ENCODE measurements around the gene USP3. TPM values are rescaled to one million over a fixed set of nuclear protein-coding genes. Genes with fewer than 3 reads are reported as not detected.

The USP3 gene
- total and polyA plus RNA-seq, 2 of the 13 experiments (the other 11 are each of a cell fraction or from before 2014, with no cell fraction given): 14.3 to 61.2 TPM

DNA sequence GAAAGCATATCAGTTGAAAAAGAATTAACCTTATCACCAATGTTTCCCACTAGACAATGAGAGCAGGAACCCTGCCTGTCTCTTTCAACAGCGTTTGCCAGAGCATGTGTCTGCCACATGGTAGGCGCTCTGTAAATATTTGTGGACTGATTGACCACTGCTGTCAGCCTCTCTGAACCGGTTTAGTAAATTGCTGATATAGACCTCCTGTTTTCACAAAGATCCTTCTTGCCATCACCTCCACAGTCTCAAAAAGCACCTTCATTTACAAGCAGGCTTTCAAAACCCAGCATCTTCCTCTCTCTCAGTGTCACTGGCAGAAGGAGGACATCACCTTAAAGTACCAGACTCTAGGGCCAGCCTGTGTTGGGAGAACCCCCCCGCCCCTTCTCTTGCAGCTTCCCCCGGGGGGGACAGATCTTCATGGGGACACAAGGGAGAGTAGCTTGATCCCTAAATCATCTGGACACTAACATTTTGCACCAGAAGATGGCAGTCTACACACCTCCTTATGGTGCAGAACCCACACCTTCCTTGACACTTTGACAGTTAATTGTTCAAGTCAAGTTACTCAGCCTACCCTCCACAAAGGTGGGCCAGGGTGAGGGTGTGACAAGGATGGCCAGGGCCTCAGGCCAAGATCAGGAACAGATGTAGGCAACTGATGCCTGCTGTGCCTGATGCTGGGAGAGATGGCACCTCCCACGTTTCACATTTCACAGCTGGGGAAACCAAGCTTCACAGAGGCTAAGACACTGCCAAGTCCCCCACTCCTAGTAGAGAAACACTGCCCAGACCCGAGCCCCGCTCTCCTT lies 37.8 kb upstream of the USP3 start (continued):
- TF ChIP-seq ZNF564 (CRISPR knock-in tag; IDR thresholded peaks at IDR 0.05) (peak; percentile 61; the same call in 1 of the 2 replicates), POLR2A (IDR thresholded peaks at IDR 0.05; ENCODE audit: insufficient read depth in 1 of 2, low read depth in 2 of 2, low read length in 2 of 2) (no peak), SSRP1 (CRISPR knock-in tag; IDR thresholded peaks at IDR 0.05) (no peak), DDIT3 (CRISPR knock-in tag; IDR thresholded peaks at IDR 0.05) (no peak), ZBTB43 (CRISPR knock-in tag; conservative IDR thresholded peaks at IDR 0.05) (no peak), ZNF225 (CRISPR knock-in tag; IDR thresholded peaks at IDR 0.05) (no peak), KAT8 (CRISPR knock-in tag; IDR thresholded peaks at IDR 0.05) (peak; percentile 69; the same call in 1 of the 2 replicates), ZNF556 (CRISPR knock-in tag; IDR thresholded peaks at IDR 0.05; ENCODE audit: borderline replicate concordance) (no peak), ATM (IDR thresholded peaks at IDR 0.05; ENCODE audit: borderline replicate concordance) (no peak), FOSL1 (CRISPR knock-in tag; IDR thresholded peaks at IDR 0.05; ENCODE audit: borderline replicate concordance) (no peak), ZNF558 (CRISPR knock-in tag; IDR thresholded peaks at IDR 0.05; ENCODE audit: borderline replicate concordance) (peak; percentile 44; the same call in 1 of the 2 replicates), ZBTB33 (CRISPR knock-in tag; IDR thresholded peaks at IDR 0.05) (0 out of 2 replicates have a peak, but pooled peaks have one; percentile 12), CBX1 (IDR thresholded peaks at IDR 0.05; ENCODE audit: low read depth) (no peak), ZNF619 (CRISPR knock-in tag; IDR thresholded peaks at IDR 0.05) (no peak; the same call in 1 of the 2 replicates), NFYC (CRISPR knock-in tag; IDR thresholded peaks at IDR 0.05) (no peak), ZNF143 (CRISPR knock-in tag; IDR thresholded peaks at IDR 0.05) (no peak)
- TF ChIP-seq, protein P1, sequence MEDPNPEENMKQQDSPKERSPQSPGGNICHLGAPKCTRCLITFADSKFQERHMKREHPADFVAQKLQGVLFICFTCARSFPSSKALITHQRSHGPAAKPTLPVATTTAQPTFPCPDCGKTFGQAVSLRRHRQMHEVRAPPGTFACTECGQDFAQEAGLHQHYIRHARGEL (CRISPR knock-in tag; IDR thresholded peaks at IDR 0.05): no peak
- TF ChIP-seq, protein P2, sequence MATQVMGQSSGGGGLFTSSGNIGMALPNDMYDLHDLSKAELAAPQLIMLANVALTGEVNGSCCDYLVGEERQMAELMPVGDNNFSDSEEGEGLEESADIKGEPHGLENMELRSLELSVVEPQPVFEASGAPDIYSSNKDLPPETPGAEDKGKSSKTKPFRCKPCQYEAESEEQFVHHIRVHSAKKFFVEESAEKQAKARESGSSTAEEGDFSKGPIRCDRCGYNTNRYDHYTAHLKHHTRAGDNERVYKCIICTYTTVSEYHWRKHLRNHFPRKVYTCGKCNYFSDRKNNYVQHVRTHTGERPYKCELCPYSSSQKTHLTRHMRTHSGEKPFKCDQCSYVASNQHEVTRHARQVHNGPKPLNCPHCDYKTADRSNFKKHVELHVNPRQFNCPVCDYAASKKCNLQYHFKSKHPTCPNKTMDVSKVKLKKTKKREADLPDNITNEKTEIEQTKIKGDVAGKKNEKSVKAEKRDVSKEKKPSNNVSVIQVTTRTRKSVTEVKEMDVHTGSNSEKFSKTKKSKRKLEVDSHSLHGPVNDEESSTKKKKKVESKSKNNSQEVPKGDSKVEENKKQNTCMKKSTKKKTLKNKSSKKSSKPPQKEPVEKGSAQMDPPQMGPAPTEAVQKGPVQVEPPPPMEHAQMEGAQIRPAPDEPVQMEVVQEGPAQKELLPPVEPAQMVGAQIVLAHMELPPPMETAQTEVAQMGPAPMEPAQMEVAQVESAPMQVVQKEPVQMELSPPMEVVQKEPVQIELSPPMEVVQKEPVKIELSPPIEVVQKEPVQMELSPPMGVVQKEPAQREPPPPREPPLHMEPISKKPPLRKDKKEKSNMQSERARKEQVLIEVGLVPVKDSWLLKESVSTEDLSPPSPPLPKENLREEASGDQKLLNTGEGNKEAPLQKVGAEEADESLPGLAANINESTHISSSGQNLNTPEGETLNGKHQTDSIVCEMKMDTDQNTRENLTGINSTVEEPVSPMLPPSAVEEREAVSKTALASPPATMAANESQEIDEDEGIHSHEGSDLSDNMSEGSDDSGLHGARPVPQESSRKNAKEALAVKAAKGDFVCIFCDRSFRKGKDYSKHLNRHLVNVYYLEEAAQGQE (IDR thresholded peaks at IDR 0.05; ENCODE audit: borderline replicate concordance in 1 of 2, low read depth in 1 of 2, low read length in 2 of 2): no peak
- TF ChIP-seq, protein P3, sequence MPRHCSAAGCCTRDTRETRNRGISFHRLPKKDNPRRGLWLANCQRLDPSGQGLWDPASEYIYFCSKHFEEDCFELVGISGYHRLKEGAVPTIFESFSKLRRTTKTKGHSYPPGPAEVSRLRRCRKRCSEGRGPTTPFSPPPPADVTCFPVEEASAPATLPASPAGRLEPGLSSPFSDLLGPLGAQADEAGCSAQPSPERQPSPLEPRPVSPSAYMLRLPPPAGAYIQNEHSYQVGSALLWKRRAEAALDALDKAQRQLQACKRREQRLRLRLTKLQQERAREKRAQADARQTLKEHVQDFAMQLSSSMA (CRISPR knock-in tag; IDR thresholded peaks at IDR 0.05): no peak
- TF ChIP-seq, protein P4, sequence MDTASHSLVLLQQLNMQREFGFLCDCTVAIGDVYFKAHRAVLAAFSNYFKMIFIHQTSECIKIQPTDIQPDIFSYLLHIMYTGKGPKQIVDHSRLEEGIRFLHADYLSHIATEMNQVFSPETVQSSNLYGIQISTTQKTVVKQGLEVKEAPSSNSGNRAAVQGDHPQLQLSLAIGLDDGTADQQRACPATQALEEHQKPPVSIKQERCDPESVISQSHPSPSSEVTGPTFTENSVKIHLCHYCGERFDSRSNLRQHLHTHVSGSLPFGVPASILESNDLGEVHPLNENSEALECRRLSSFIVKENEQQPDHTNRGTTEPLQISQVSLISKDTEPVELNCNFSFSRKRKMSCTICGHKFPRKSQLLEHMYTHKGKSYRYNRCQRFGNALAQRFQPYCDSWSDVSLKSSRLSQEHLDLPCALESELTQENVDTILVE (CRISPR knock-in tag; IDR thresholded peaks at IDR 0.05): peak; percentile 78; the same call in 1 of the 2 replicates

All from HepG2 (cell line).